Chondrocyte (in vitro differentiated cells): ENCODE measurements around the gene TUBG1. TPM values are rescaled to one million over a fixed set of nuclear protein-coding genes. Genes with fewer than 3 reads are reported as not detected.
A peak's percentile ranks its signal among the peaks of the same experiment; 100 is the strongest.
"Not testable (repeated sequence)": the region's sequence is repeated elsewhere in the genome, so short reads cannot be mapped to it uniquely, and the experiment has no call there.

Experiments used
- DNase-seq: peaks from one replicate; pipeline ENCODE4 v3.0.0; 2021; ENCODE audit warnings: mixed read lengths, low spot score
- H3K27ac Mint-ChIP-seq: one replicate; pipeline ENCODE4 v1.8.0; 2021; ENCODE audit warnings: mild to moderate bottlenecking, moderate library complexity, mixed read lengths; ENCODE audit not compliant: unreplicated experiment
- H3K27me3 Mint-ChIP-seq: 2 replicates; pipeline ENCODE4 v1.8.0; 2021; ENCODE audit warnings: low read depth, mixed read lengths
- H3K36me3 Mint-ChIP-seq: 2 replicates; pipeline ENCODE4 v1.8.0; 2021; ENCODE audit warnings: low read depth, mixed read lengths
- H3K4me1 Mint-ChIP-seq: 2 replicates; pipeline ENCODE4 v1.8.0; 2021; ENCODE audit warnings: low read depth, mild to moderate bottlenecking, mixed read lengths
- H3K4me3 Mint-ChIP-seq: one replicate; pipeline ENCODE4 v1.8.0; 2021; ENCODE audit warnings: mild to moderate bottlenecking, moderate library complexity, mixed read lengths; ENCODE audit not compliant: unreplicated experiment
- H3K9me3 Mint-ChIP-seq: 2 replicates; pipeline ENCODE4 v1.8.0; 2021; ENCODE audit warnings: low read depth, mixed read lengths
- CTCF ChIP-seq: fragments of 200-600 bp; sonication (generic); IDR thresholded peaks from 2 replicates; pipeline ENCODE4 v1.5.0; 2021; ENCODE audit warnings: antibody characterized with exemption, mild to moderate bottlenecking, moderate library complexity
- total RNA-seq: library from RNA; stranded (reverse); gene quantifications from 3 replicates; pipeline ENCODE4 v1.2.1, GENCODE V29; 2021

TUBG1 gene
- total RNA-seq, 1 donor from 2014 or later, result 41.1 TPM

GRCh38 chr17:42612013-42612412, 2.5 kb downstream of the TUBG1 start:
- no peak overlapping the region for H3K4me3 Mint-ChIP-seq
- peaks cover 21% of the 10 kb centered on the region for H3K4me1 Mint-ChIP-seq

GRCh38 chr17:42613699-42614295, 4.3 kb downstream of the TUBG1 start:
- no peak for TF ChIP-seq CTCF
- H3K4me1 Mint-ChIP-seq, result peaks cover 13% of the 10 kb centered on the region
- H3K27ac Mint-ChIP-seq, result no peak overlapping the region
- no peaks in the 10 kb centered on the region for H3K27me3 Mint-ChIP-seq
- H3K36me3 Mint-ChIP-seq, result peaks cover 26% of the 10 kb centered on the region
- H3K4me3 Mint-ChIP-seq, result no peak overlapping the region
- H3K9me3 Mint-ChIP-seq, result no peaks in the 10 kb centered on the region
- no peak for DNase-seq

More at GRCh38 chr17:42612013-42612412, 2.5 kb downstream of the TUBG1 start:
- H3K9me3 Mint-ChIP-seq, result no peaks in the 10 kb centered on the region
- no peak overlapping the region for H3K27ac Mint-ChIP-seq
- no peak for DNase-seq
- peaks cover 26% of the 10 kb centered on the region for H3K36me3 Mint-ChIP-seq
- TF ChIP-seq CTCF, result no peak
- H3K27me3 Mint-ChIP-seq, result no peaks in the 10 kb centered on the region

DNA sequence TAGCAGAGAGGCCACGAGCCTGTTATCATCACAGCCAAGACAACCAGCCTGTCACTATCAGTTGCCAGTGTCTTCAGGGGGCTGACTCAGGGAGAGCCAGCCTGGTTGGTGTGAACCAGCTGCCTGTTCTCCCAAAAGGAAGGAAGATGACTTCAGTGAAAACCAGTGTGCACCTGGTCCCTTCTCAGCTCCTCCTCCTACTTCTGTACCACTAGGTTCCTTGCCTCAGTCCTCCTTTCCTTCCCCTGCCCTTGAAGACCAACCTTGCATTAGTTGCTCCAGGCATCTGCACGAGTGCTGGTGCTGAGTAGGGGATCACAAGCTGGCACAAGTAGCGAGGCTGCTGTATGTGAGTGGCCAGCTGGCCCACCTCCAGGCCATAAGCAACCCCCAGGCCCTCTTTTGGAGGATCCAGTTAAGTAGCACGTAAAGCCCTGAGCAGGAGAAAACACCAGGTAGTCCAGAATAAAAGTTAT, 8.5 kb downstream of the TUBG1 start:
- DNase-seq, result no peak
- H3K36me3 Mint-ChIP-seq, result peaks cover 19% of the 10 kb centered on the region
- H3K4me3 Mint-ChIP-seq, result no peak overlapping the region
- H3K27me3 Mint-ChIP-seq, result no peaks in the 10 kb centered on the region
- H3K27ac Mint-ChIP-seq, result no peak overlapping the region
- peaks cover 9% of the 10 kb centered on the region for H3K4me1 Mint-ChIP-seq
- TF ChIP-seq CTCF, result no peak
- no peaks in the 10 kb centered on the region for H3K9me3 Mint-ChIP-seq

- TF ChIP-seq CTCF, result peak; percentile 31
- Mint-ChIP-seq H3K4me3 (no peak overlapping the region), H3K4me1 (peaks cover 9% of the 10 kb centered on the region), H3K27ac (peak overlapping the region; percentile 60), H3K36me3 (peaks cover 17% of the 10 kb centered on the region), H3K9me3 (no peaks in the 10 kb centered on the region), H3K27me3 (no peaks in the 10 kb centered on the region)
- DNase-seq, result no peak
Measured at GRCh38 chr17:42618442-42619150, 9.1 kb downstream of the TUBG1 start.

DNA sequence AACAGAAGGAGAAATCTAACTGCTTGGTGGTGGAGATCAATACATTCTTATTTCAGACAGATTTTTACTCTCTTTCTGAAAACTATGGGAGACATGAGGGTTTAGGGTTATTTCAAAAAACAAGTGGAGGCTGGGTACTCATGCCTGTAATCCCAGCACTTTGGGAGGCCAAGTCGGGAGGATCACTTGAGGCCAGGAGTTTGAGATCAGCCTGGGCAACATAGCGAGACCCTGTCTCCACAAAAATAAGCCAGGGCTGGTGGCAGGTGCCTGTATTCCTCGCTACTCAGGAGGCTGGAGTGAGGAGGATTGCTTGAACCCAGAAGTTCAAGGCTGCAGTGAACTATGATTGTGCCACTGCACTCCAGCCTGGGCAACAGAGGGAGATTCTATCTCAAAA, 12.5 kb downstream of the TUBG1 start:
- not testable (repeated sequence) for DNase-seq, H3K4me3 Mint-ChIP-seq, H3K36me3 Mint-ChIP-seq, H3K27ac Mint-ChIP-seq, H3K4me1 Mint-ChIP-seq, H3K9me3 Mint-ChIP-seq, H3K27me3 Mint-ChIP-seq
